Lower lobe of right lung (tissue), 2 donors: Measurements from ENCODE around the gene SPATA33. TPM values are rescaled to one million over a fixed set of nuclear protein-coding genes. Genes with fewer than 3 reads are reported as not detected.

Experiments used
- ATAC-seq, 2 donors: fragments of 200-7000 bp; cut with Tn5 transposase; one replicate each; pipeline ENCODE4 v1.9.1; 2020 to 2022; ENCODE audit warnings: mild to moderate bottlenecking in 2 of 2, moderate library complexity in 2 of 2
- DNase-seq: peaks from one replicate; pipeline ENCODE4 v3.0.0-alpha.2; 2020
- H3K27ac ChIP-seq: fragments of 200-600 bp; one replicate; pipeline ENCODE4 v1.8.0; 2022
- H3K27me3 ChIP-seq: fragments of 200-600 bp; one replicate; pipeline ENCODE4 v1.8.0; 2022; ENCODE audit warnings: low read depth
- H3K36me3 ChIP-seq: fragments of 200-600 bp; one replicate; pipeline ENCODE4 v1.8.0; 2022; ENCODE audit warnings: mild to moderate bottlenecking
- H3K4me1 ChIP-seq: fragments of 200-600 bp; one replicate; pipeline ENCODE4 v1.8.0; 2022
- H3K4me3 ChIP-seq: fragments of 200-600 bp; one replicate; pipeline ENCODE4 v1.8.0; 2022; ENCODE audit warnings: mild to moderate bottlenecking
- H3K9me3 ChIP-seq: fragments of 200-600 bp; one replicate; pipeline ENCODE4 v1.8.0; 2022
- intact Hi-C: fragments of 100-400 bp; cut with DNase I; formaldehyde crosslinking; loops from one replicate; pipeline ENCODE4 v1.11.0; 2022
- total RNA-seq: library from RNA; stranded (reverse); fragmentation: NEBNext Ultra II Directional; extraction: Animal tissue kit (Norgen Biotek cat#: 25700); gene quantifications from one replicate; pipeline ENCODE4 v1.2.1, GENCODE V29; 2021
- TF ChIP-seq, protein P1 (sequence below): fragments of 200-600 bp; IDR thresholded peaks from one replicate; pipeline ENCODE4 v1.8.0; 2022; ENCODE audit warnings: antibody characterized with exemption, mild to moderate bottlenecking
- donor health status: DM: no; HTN: yes; CAD: no; lungs with severe emphysema.

The SPATA33 gene
- total RNA-seq, 1 donor from 2014 or later = 9.7 TPM

DNA sequence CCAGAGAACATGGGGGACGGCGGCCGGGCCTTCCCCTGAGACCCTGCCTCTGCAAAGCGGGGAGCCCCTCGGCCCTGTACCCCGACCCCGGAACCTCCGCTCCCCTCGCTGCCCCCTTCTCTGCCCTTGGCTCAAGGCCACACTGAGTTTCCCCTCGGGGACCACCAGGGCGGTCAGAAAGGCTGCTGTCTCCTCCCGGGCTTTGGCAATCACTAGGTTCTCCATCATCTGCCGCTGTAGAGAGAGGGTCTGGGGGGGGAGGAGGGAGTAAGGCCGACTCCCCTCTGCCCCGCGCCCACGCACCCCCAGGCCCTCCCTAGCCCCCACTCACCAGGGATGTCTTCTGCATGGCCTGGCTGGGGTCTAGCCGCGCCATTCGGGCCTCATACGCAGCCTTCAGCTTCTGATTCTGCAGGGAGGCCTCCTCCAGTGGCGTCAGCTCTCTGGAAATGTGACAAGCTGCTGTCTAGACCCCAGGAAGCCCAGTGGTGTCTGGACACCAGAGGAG lies 54.7 kb downstream of the SPATA33 start:
- no peak for ATAC-seq
- Histone ChIP-seq H3K27me3 (peaks cover 13% of the 10 kb centered on the region), H3K9me3 (no peaks in the 10 kb centered on the region), H3K4me1 (peaks cover 9% of the 10 kb centered on the region), H3K4me3 (peak overlapping the region; percentile 46), H3K27ac (no peak overlapping the region), H3K36me3 (no peaks in the 10 kb centered on the region)
- intact Hi-C loops = no loop called here
- TF ChIP-seq, protein P1, sequence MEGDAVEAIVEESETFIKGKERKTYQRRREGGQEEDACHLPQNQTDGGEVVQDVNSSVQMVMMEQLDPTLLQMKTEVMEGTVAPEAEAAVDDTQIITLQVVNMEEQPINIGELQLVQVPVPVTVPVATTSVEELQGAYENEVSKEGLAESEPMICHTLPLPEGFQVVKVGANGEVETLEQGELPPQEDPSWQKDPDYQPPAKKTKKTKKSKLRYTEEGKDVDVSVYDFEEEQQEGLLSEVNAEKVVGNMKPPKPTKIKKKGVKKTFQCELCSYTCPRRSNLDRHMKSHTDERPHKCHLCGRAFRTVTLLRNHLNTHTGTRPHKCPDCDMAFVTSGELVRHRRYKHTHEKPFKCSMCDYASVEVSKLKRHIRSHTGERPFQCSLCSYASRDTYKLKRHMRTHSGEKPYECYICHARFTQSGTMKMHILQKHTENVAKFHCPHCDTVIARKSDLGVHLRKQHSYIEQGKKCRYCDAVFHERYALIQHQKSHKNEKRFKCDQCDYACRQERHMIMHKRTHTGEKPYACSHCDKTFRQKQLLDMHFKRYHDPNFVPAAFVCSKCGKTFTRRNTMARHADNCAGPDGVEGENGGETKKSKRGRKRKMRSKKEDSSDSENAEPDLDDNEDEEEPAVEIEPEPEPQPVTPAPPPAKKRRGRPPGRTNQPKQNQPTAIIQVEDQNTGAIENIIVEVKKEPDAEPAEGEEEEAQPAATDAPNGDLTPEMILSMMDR = no peak
- DNase-seq = no peak

DNA sequence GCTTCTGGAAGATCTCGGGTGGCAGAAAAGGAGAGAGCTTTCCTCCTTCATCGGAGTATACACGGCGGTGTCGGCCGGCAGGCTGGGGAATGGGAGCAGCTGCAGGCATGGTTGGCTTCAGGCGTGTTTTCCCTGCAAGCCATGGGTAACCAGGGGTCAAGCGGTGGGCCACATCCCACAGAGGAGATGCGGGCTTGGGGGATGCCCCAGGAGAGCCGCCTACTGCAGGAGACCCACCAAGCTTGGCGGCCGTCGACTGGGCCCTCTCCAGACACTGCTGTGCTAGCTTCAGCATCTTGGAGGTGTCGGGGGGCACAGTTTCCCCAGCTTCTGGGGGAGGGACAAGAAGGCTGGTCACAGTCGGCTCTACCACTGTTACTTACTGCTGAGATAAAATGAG lies 58.9 kb downstream of the SPATA33 start:
- intact Hi-C loops = no loop called here

DNA sequence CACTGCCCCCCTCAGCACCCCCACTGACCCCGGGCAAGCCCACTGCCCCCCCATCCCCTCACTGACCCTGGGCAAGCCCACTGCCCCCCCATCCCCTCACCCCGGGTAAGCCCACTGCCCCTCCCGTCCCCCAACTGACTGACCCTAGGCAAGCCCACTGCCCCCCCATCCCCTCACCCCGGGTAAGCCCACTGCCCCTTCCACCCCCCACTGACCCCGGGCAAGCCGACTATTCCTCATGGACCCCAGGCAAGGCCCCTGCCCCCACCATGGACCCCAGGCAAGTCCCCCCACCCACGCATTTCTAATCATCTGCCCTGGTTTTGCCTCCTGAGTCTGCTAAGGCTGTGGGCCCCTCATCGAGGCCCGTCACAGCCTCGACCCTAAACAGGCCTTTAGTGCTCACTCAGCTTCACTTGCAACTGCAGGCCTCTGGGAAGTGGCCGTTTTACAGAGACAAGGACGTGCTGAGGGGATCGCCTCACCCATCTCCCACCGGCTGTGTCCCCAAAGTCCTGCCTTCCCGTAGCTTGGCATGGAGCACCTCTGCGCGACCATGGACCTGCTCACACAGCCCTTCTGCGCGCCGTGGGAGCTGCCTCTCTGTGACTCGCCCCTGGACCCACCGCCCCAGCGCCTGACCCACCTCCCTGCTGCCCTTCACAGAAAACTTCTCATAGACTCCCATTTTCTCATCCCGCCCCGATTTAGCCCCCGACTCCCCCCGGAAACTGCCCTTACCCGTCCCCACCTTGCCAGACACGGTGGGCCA lies 59.5 kb downstream of the SPATA33 start:
- no peak overlapping the region for H3K4me3 ChIP-seq
- intact Hi-C loops = no loop called here
- H3K27ac ChIP-seq = no peak overlapping the region
- ATAC-seq (no peak), DNase-seq (no peak)
- no peaks in the 10 kb centered on the region for H3K9me3 ChIP-seq
- peaks cover 11% of the 10 kb centered on the region for H3K27me3 ChIP-seq
- TF ChIP-seq, protein P1 = no peak
- H3K4me1 ChIP-seq = peaks cover 18% of the 10 kb centered on the region
- no peaks in the 10 kb centered on the region for H3K36me3 ChIP-seq

More for the DNA sequence above, 58.9 kb downstream of the SPATA33 start:
- no peak for ATAC-seq
- Histone ChIP-seq H3K36me3 (no peaks in the 10 kb centered on the region), H3K27ac (no peak overlapping the region), H3K27me3 (peaks cover 13% of the 10 kb centered on the region), H3K4me3 (no peak overlapping the region), H3K4me1 (peaks cover 23% of the 10 kb centered on the region), H3K9me3 (no peaks in the 10 kb centered on the region)
- TF ChIP-seq, protein P1 = no peak
- no peak for DNase-seq

DNA sequence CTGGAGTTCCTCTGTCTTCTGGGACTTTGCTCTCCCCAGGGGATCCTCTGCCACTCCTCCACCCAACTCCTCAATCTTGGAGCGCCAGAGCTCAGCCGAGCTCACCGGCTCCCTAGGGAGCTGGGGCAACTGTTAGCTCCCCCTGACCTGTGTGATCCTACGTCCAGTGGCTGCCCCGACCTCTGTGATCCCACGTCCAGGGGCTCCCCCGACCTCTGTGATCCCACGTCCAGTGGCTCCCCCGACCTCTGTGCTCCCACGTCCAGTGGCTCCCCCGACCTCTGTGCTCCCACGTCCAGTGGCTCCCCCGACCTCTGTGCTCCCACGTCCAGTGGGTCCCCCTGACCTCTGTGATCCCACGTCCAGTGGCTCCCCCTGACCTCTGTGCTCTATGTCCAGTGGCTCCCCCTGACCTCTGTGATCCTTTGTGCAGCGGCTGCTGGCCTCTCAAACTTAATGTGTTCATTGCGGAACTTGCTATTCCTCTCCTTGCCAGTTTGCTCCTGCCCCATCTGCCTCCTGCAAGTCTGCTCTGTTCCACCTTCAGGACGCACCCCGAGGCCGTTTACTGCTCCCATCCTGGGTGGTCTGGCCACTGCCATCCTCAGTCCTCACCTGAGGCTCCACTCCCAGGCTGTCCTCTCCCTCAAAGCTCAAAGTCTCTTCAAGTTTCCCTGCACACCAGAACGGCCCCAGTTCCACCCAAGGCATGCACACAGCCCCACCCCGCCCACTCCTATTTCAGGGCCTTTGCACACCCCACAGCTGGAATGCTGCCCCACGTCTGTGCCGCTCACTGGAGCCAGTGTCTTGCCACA lies 60.3 kb downstream of the SPATA33 start:
- peaks cover under 1% of the 10 kb centered on the region for H3K36me3 ChIP-seq
- no peak overlapping the region for H3K4me3 ChIP-seq
- H3K27ac ChIP-seq = no peak overlapping the region
- TF ChIP-seq, protein P1 = no peak
- no peak for DNase-seq
- peaks cover 23% of the 10 kb centered on the region for H3K4me1 ChIP-seq
- intact Hi-C loops = no loop called here
- peaks cover 3% of the 10 kb centered on the region for H3K27me3 ChIP-seq
- no peaks in the 10 kb centered on the region for H3K9me3 ChIP-seq
- ATAC-seq = no peak

Other genes starting within 250 kb of the SPATA33 start
- 127 TPM for gene ANKRD11, start 167.3 kb upstream of the SPATA33 start, total RNA-seq
- 98.8 TPM for gene SPG7, start 149.4 kb upstream of the SPATA33 start, total RNA-seq
- gene RPL13, start 97.2 kb upstream of the SPATA33 start, total RNA-seq = 1,727 TPM
- gene CPNE7, start 82.1 kb upstream of the SPATA33 start, total RNA-seq = 0.35 TPM
- gene DPEP1, start 44.2 kb upstream of the SPATA33 start, total RNA-seq = 0.59 TPM
- gene CHMP1A, start 128 bp upstream of the SPATA33 start, total RNA-seq = 70.4 TPM
- gene CDK10, start 28.9 kb downstream of the SPATA33 start, total RNA-seq = 79.6 TPM
- 10.3 TPM for gene SPATA2L, start 43.9 kb downstream of the SPATA33 start, total RNA-seq
- gene VPS9D1, start 63.1 kb downstream of the SPATA33 start, total RNA-seq = 15.6 TPM
- gene ZNF276, start 63.7 kb downstream of the SPATA33 start, total RNA-seq = 33.2 TPM
- gene FANCA, start 158.8 kb downstream of the SPATA33 start, total RNA-seq = 7.9 TPM
- 15.8 TPM for gene SPIRE2, start 170.6 kb downstream of the SPATA33 start, total RNA-seq
- 152 TPM for gene TCF25, start 215.8 kb downstream of the SPATA33 start, total RNA-seq